ENCODE results near the gene LYSMD3. TPM values are rescaled to one million over a fixed set of nuclear protein-coding genes. Genes with fewer than 3 reads are reported as not detected.

The LYSMD3 gene
- total and polyA plus RNA-seq, 9 of the 15 experiments (the other 6 are each of a cell fraction or from before 2014, with no cell fraction given), result 9.5 to 42.3 (median 20.7) TPM

DNA sequence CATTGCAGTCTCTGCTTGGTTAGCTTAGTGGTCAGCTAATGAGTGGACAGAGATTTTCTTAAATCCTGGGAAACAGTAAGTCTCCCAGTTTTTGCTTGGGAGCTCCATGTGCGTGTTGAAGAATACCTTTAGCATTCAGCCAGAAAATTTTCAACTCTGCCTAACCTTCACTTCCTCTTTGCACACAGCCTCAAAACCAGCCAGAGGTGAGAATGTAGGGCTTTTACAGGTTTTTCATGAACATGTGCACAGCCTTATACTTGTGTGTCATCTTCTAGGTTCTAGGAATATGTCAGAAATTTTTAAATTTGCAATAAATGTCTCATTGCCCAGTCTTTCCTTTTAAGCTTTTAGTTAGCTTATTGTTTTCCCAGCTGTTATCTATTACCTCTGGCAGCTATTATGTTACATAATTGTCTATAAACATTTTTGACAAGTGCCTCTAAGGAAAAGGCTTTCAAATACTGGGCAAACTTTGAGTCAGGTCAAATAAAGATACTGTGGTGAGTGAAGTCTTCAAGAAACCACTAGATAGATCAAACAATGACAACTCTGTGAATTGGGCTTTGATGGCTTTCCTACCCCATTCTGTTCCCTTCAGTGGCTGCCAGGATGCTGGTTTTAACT is 41.9 kb upstream of the LYSMD3 start (continued):
- no peak for TF ChIP-seq MXD1 (CRISPR knock-in tag; IDR thresholded peaks at IDR 0.05; ENCODE audit: borderline replicate concordance, poor library complexity, severe bottlenecking)
- TF ChIP-seq BRF2 (IDR thresholded peaks at IDR 0.05; ENCODE audit: borderline replicate concordance, insufficient read depth, insufficient read length), result no peak
- TF ChIP-seq, protein P1, sequence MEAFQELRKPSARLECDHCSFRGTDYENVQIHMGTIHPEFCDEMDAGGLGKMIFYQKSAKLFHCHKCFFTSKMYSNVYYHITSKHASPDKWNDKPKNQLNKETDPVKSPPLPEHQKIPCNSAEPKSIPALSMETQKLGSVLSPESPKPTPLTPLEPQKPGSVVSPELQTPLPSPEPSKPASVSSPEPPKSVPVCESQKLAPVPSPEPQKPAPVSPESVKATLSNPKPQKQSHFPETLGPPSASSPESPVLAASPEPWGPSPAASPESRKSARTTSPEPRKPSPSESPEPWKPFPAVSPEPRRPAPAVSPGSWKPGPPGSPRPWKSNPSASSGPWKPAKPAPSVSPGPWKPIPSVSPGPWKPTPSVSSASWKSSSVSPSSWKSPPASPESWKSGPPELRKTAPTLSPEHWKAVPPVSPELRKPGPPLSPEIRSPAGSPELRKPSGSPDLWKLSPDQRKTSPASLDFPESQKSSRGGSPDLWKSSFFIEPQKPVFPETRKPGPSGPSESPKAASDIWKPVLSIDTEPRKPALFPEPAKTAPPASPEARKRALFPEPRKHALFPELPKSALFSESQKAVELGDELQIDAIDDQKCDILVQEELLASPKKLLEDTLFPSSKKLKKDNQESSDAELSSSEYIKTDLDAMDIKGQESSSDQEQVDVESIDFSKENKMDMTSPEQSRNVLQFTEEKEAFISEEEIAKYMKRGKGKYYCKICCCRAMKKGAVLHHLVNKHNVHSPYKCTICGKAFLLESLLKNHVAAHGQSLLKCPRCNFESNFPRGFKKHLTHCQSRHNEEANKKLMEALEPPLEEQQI (IDR thresholded peaks at IDR 0.05), result no peak
- no peak for TF ChIP-seq ZNF212 (CRISPR knock-in tag; IDR thresholded peaks at IDR 0.05)
- TF ChIP-seq E4F1 (CRISPR knock-in tag; IDR thresholded peaks at IDR 0.05; ENCODE audit: borderline replicate concordance), result no peak
- no peak for TF ChIP-seq PTBP1 (IDR thresholded peaks at IDR 0.05; ENCODE audit: low read depth, low read length)
- no peak for TF ChIP-seq TAL1 (IDR thresholded peaks at IDR 0.05)
- TF ChIP-seq MIER1 (IDR thresholded peaks at IDR 0.05; ENCODE audit: low read depth), result no peak
- TF ChIP-seq, protein P2, sequence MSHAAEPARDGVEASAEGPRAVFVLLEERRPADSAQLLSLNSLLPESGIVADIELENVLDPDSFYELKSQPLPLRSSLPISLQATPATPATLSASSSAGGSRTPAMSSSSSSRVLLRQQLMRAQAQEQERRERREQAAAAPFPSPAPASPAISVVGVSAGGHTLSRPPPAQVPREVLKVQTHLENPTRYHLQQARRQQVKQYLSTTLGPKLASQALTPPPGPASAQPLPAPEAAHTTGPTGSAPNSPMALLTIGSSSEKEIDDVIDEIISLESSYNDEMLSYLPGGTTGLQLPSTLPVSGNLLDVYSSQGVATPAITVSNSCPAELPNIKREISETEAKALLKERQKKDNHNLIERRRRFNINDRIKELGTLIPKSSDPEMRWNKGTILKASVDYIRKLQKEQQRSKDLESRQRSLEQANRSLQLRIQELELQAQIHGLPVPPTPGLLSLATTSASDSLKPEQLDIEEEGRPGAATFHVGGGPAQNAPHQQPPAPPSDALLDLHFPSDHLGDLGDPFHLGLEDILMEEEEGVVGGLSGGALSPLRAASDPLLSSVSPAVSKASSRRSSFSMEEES (CRISPR knock-in tag; IDR thresholded peaks at IDR 0.05), result no peak
- no peak for TF ChIP-seq FOXK2 (conservative IDR thresholded peaks at IDR 0.05 in 1 of 2, IDR thresholded peaks at IDR 0.05 in 1 of 2; ENCODE audit: low read depth in 2 of 2)
- TF ChIP-seq, protein P3, sequence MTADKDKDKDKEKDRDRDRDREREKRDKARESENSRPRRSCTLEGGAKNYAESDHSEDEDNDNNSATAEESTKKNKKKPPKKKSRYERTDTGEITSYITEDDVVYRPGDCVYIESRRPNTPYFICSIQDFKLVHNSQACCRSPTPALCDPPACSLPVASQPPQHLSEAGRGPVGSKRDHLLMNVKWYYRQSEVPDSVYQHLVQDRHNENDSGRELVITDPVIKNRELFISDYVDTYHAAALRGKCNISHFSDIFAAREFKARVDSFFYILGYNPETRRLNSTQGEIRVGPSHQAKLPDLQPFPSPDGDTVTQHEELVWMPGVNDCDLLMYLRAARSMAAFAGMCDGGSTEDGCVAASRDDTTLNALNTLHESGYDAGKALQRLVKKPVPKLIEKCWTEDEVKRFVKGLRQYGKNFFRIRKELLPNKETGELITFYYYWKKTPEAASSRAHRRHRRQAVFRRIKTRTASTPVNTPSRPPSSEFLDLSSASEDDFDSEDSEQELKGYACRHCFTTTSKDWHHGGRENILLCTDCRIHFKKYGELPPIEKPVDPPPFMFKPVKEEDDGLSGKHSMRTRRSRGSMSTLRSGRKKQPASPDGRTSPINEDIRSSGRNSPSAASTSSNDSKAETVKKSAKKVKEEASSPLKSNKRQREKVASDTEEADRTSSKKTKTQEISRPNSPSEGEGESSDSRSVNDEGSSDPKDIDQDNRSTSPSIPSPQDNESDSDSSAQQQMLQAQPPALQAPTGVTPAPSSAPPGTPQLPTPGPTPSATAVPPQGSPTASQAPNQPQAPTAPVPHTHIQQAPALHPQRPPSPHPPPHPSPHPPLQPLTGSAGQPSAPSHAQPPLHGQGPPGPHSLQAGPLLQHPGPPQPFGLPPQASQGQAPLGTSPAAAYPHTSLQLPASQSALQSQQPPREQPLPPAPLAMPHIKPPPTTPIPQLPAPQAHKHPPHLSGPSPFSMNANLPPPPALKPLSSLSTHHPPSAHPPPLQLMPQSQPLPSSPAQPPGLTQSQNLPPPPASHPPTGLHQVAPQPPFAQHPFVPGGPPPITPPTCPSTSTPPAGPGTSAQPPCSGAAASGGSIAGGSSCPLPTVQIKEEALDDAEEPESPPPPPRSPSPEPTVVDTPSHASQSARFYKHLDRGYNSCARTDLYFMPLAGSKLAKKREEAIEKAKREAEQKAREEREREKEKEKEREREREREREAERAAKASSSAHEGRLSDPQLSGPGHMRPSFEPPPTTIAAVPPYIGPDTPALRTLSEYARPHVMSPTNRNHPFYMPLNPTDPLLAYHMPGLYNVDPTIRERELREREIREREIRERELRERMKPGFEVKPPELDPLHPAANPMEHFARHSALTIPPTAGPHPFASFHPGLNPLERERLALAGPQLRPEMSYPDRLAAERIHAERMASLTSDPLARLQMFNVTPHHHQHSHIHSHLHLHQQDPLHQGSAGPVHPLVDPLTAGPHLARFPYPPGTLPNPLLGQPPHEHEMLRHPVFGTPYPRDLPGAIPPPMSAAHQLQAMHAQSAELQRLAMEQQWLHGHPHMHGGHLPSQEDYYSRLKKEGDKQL (CRISPR knock-in tag; IDR thresholded peaks at IDR 0.05; ENCODE audit: borderline replicate concordance), result no peak

Measured in K562 (cell line).